ENCODE results near the gene MAS1.
A peak's percentile ranks its signal among the peaks of the same experiment; 100 is the strongest.

The MAS1 gene

DNA sequence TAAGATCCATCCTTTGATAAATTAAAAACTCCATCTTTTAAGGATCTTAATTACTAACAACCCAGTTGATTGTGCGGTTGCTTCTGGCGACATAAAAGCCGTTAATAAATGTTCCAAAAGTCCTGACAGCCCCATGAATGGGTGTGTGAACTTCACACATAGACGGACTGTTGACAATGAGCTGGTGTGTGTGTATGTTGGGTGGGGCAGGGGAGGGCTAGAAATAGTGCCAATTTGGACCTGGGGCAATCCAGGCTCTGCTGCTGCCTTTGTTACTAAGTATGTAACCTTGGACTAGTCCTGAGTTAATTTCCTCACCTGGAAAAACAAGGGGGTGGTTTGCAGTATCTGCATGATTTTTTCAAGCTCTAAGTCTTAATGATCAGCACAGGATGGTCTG is 4.2 kb downstream of the MAS1 start:
- TF ChIP-seq CSDC2 (CRISPR knock-in tag; IDR thresholded peaks at IDR 0.05), result no peak
- TF ChIP-seq BACH2 (CRISPR knock-in tag; IDR thresholded peaks at IDR 0.05; ENCODE audit: borderline replicate concordance), result no peak
- TF ChIP-seq, protein P1, sequence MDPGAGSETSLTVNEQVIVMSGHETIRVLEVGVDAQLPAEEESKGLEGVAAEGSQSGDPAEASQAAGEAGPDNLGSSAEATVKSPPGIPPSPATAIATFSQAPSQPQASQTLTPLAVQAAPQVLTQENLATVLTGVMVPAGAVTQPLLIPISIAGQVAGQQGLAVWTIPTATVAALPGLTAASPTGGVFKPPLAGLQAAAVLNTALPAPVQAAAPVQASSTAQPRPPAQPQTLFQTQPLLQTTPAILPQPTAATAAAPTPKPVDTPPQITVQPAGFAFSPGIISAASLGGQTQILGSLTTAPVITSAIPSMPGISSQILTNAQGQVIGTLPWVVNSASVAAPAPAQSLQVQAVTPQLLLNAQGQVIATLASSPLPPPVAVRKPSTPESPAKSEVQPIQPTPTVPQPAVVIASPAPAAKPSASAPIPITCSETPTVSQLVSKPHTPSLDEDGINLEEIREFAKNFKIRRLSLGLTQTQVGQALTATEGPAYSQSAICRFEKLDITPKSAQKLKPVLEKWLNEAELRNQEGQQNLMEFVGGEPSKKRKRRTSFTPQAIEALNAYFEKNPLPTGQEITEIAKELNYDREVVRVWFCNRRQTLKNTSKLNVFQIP (CRISPR knock-in tag; IDR thresholded peaks at IDR 0.05; ENCODE audit: borderline replicate concordance, low read depth), result no peak
- ATAC-seq, result no peak

DNA sequence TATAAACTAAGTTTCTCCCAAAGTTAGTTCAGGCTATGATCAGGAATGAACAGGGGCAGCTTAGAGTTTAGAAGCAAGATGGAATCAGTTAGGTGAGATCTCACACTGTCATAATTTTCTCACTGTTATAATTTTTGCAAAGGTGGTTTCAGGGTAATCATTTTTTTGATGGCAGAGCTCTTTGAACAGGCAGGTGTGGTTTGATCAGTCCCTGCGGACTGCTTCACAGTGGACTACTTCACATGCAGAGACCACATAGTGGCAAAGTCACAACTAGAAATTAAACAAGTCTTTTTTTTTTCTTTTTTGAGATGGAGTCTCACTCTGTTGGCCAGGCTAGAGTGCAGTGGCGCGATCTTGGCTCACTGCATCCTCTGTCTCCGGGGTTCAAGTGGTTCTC is 6.8 kb downstream of the MAS1 start:
- TF ChIP-seq RARB (CRISPR knock-in tag; IDR thresholded peaks at IDR 0.05) (no peak), TCF4 (CRISPR knock-in tag; IDR thresholded peaks at IDR 0.05; ENCODE audit: borderline replicate concordance) (no peak), OSR1 (CRISPR knock-in tag; IDR thresholded peaks at IDR 0.05) (no peak), ZFP3 (CRISPR knock-in tag; IDR thresholded peaks at IDR 0.05) (no peak), ZNF70 (CRISPR knock-in tag; IDR thresholded peaks at IDR 0.05) (no peak), PPARA (CRISPR knock-in tag; IDR thresholded peaks at IDR 0.05; ENCODE audit: borderline replicate concordance) (no peak), GLIS3 (CRISPR knock-in tag; IDR thresholded peaks at IDR 0.05) (no peak), ZFP30 (CRISPR knock-in tag; IDR thresholded peaks at IDR 0.05) (no peak), BACH2 (CRISPR knock-in tag; IDR thresholded peaks at IDR 0.05; ENCODE audit: borderline replicate concordance) (no peak)
- TF ChIP-seq, protein P1 (CRISPR knock-in tag; IDR thresholded peaks at IDR 0.05; ENCODE audit: borderline replicate concordance, low read depth), result no peak
- no peak for ATAC-seq

DNA sequence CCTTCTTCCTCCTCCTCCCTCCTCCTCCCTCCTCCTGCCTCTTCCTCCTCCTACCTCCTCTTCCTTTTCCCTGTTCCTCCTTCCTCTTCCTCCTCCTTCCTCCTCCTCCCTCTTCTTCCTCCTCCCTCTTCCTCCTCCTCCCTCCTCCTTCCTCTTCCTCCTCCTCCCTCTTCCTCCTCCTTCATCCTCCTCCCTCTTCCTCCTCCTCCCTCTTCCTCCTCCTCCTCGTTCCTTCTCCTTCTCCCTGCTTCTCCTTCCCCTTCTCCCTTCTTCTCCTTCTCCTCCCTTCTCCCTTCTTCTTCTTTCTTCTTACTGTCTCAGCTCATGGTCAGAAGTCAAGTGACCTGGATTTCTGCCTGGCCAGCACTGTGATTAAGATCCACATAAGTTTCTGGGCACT is 7.7 kb downstream of the MAS1 start:
- no peak for ATAC-seq
- TF ChIP-seq ZFP30 (CRISPR knock-in tag; IDR thresholded peaks at IDR 0.05) (no peak), TCF4 (CRISPR knock-in tag; IDR thresholded peaks at IDR 0.05; ENCODE audit: borderline replicate concordance) (no peak), ZNF70 (CRISPR knock-in tag; IDR thresholded peaks at IDR 0.05) (no peak), OSR1 (CRISPR knock-in tag; IDR thresholded peaks at IDR 0.05) (no peak), ZC3H10 (CRISPR knock-in tag; IDR thresholded peaks at IDR 0.05) (no peak), ESRRG (CRISPR knock-in tag; IDR thresholded peaks at IDR 0.05) (no peak), SNAI2 (CRISPR knock-in tag; IDR thresholded peaks at IDR 0.05) (no peak), GLIS3 (CRISPR knock-in tag; IDR thresholded peaks at IDR 0.05) (no peak), ISL1 (CRISPR knock-in tag; IDR thresholded peaks at IDR 0.05) (no peak), CSDC2 (CRISPR knock-in tag; IDR thresholded peaks at IDR 0.05) (no peak)
- TF ChIP-seq, protein P1 (CRISPR knock-in tag; IDR thresholded peaks at IDR 0.05; ENCODE audit: borderline replicate concordance, low read depth), result no peak
- TF ChIP-seq, protein P2, sequence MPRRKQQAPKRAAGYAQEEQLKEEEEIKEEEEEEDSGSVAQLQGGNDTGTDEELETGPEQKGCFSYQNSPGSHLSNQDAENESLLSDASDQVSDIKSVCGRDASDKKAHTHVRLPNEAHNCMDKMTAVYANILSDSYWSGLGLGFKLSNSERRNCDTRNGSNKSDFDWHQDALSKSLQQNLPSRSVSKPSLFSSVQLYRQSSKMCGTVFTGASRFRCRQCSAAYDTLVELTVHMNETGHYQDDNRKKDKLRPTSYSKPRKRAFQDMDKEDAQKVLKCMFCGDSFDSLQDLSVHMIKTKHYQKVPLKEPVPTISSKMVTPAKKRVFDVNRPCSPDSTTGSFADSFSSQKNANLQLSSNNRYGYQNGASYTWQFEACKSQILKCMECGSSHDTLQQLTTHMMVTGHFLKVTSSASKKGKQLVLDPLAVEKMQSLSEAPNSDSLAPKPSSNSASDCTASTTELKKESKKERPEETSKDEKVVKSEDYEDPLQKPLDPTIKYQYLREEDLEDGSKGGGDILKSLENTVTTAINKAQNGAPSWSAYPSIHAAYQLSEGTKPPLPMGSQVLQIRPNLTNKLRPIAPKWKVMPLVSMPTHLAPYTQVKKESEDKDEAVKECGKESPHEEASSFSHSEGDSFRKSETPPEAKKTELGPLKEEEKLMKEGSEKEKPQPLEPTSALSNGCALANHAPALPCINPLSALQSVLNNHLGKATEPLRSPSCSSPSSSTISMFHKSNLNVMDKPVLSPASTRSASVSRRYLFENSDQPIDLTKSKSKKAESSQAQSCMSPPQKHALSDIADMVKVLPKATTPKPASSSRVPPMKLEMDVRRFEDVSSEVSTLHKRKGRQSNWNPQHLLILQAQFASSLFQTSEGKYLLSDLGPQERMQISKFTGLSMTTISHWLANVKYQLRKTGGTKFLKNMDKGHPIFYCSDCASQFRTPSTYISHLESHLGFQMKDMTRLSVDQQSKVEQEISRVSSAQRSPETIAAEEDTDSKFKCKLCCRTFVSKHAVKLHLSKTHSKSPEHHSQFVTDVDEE (CRISPR knock-in tag; IDR thresholded peaks at IDR 0.05), result no peak
- TF ChIP-seq, protein P3, sequence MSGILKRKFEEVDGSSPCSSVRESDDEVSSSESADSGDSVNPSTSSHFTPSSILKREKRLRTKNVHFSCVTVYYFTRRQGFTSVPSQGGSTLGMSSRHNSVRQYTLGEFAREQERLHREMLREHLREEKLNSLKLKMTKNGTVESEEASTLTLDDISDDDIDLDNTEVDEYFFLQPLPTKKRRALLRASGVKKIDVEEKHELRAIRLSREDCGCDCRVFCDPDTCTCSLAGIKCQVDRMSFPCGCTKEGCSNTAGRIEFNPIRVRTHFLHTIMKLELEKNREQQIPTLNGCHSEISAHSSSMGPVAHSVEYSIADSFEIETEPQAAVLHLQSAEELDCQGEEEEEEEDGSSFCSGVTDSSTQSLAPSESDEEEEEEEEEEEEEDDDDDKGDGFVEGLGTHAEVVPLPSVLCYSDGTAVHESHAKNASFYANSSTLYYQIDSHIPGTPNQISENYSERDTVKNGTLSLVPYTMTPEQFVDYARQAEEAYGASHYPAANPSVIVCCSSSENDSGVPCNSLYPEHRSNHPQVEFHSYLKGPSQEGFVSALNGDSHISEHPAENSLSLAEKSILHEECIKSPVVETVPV (CRISPR knock-in tag; IDR thresholded peaks at IDR 0.05), result no peak

DNA sequence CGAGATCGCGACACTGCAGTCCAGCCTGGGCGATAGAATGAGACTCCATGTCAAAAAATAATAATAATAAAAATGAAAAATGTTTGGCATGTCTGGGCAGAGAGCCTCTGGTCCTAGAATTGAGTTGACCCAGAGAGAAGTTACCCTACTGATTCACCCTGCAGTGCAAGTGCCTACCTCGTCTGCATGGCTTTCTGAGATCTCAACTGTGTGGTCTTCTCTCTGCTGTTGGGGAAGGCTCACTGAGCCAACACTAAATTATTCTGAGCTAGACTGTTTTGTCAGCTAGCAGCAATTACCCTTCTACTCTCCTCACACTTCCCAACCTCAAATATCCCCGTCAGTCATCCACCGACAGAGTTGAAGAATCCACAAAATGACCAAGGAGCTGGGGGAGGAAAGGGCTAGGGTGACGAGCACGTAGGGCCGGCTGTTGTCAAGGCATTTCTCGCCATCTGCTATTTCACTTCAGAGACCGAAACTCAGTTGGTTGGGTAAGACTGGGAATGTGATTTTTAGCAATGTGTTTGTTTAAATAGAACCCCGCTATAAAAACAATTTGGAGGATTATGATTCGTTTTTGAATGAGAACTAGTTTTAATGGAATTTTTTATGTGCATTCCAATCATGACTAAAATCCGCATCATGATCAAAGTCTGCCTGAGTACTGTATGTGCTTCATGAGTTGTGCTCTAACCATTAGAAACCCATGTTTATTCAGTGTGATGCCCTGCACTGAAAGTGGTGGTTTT is 9.4 kb downstream of the MAS1 start:
- peak; percentile 69 for ATAC-seq
- no peak for TF ChIP-seq PPARA (CRISPR knock-in tag; IDR thresholded peaks at IDR 0.05; ENCODE audit: borderline replicate concordance)
- TF ChIP-seq ISL1 (CRISPR knock-in tag; IDR thresholded peaks at IDR 0.05), result no peak
- no peak for TF ChIP-seq ZNF70 (CRISPR knock-in tag; IDR thresholded peaks at IDR 0.05)
- TF ChIP-seq, protein P4, sequence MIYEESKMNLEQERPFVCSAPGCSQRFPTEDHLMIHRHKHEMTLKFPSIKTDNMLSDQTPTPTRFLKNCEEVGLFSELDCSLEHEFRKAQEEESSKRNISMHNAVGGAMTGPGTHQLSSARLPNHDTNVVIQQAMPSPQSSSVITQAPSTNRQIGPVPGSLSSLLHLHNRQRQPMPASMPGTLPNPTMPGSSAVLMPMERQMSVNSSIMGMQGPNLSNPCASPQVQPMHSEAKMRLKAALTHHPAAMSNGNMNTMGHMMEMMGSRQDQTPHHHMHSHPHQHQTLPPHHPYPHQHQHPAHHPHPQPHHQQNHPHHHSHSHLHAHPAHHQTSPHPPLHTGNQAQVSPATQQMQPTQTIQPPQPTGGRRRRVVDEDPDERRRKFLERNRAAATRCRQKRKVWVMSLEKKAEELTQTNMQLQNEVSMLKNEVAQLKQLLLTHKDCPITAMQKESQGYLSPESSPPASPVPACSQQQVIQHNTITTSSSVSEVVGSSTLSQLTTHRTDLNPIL (CRISPR knock-in tag; IDR thresholded peaks at IDR 0.05; ENCODE audit: low read depth), result no peak
- no peak for TF ChIP-seq ZFP3 (CRISPR knock-in tag; IDR thresholded peaks at IDR 0.05)
